HG02678 (cell line): ENCODE measurements around the gene MUC22.

Experiments
- ATAC-seq: cut with Tn5 transposase; IDR thresholded peaks from one replicate; pipeline ENCODE4 v1.9.1; 2021; ENCODE audit warnings: mild to moderate bottlenecking, moderate library complexity; ENCODE audit not compliant: unreplicated experiment

Gene MUC22

GRCh38 chr6:31074401-31074800 lies 64.1 kb downstream of the MUC22 start:
- ATAC-seq: no peak

- no peak for ATAC-seq
Measured at GRCh38 chr6:31075528-31075927, 65.3 kb downstream of the MUC22 start.

- no peak for ATAC-seq
Measured at GRCh38 chr6:31076611-31077010, 66.3 kb downstream of the MUC22 start.

- no peak for ATAC-seq
Measured at GRCh38 chr6:31079656-31080261, 69.5 kb downstream of the MUC22 start.

GRCh38 chr6:31081872-31082271 lies 71.6 kb downstream of the MUC22 start:
- ATAC-seq: no peak

GRCh38 chr6:31083742-31084354 lies 73.6 kb downstream of the MUC22 start:
- no peak for ATAC-seq
